Activated CD4-positive, CD25-positive, alpha-beta regulatory T cell (primary cell): ENCODE data around the gene HPSE2.
"Not testable (repeated sequence)": the region's sequence is repeated elsewhere in the genome, so short reads cannot be mapped to it uniquely, and the experiment has no call there.

Source experiments
- DNase-seq, 4 experiments: peaks; one replicate each; lab custom pipeline; 2025; lab: John Stamatoyannopoulos, UW

HPSE2 gene

GRCh38 chr10:99161165-99161564, 74.5 kb downstream of the HPSE2 start:
- no peak for DNase-seq

GRCh38 chr10:99143651-99144050, 92.0 kb downstream of the HPSE2 start:
- DNase-seq: no peak

- no peak for DNase-seq
Measured at GRCh38 chr10:99143011-99143410, 92.6 kb downstream of the HPSE2 start.

GRCh38 chr10:99132897-99133296, 102.8 kb downstream of the HPSE2 start:
- not testable (repeated sequence) for DNase-seq

- no peak for DNase-seq
Measured at GRCh38 chr10:99125879-99126278, 109.8 kb downstream of the HPSE2 start.

GRCh38 chr10:99124376-99124775, 111.3 kb downstream of the HPSE2 start:
- no peak for DNase-seq

GRCh38 chr10:99123851-99124250, 111.8 kb downstream of the HPSE2 start:
- DNase-seq: no peak

GRCh38 chr10:99123336-99123735, 112.3 kb downstream of the HPSE2 start:
- no peak for DNase-seq

GRCh38 chr10:99119258-99119748, 116.3 kb downstream of the HPSE2 start:
- DNase-seq: no peak

GRCh38 chr10:99115703-99116102, 119.9 kb downstream of the HPSE2 start:
- no peak for DNase-seq

- no peak for DNase-seq
Measured at GRCh38 chr10:99085358-99085757, 150.3 kb downstream of the HPSE2 start.

- DNase-seq: no peak
Measured at GRCh38 chr10:99084161-99084560, 151.5 kb downstream of the HPSE2 start.

GRCh38 chr10:99080275-99080945, 155.2 kb downstream of the HPSE2 start:
- no peak for DNase-seq

- no peak for DNase-seq
Measured at GRCh38 chr10:99062591-99062990, 173.1 kb downstream of the HPSE2 start.

GRCh38 chr10:99058762-99059161, 176.9 kb downstream of the HPSE2 start:
- no peak for DNase-seq

GRCh38 chr10:99057936-99058690, 177.5 kb downstream of the HPSE2 start:
- DNase-seq: no peak

GRCh38 chr10:99045671-99046070, 190.0 kb downstream of the HPSE2 start:
- DNase-seq: no peak

GRCh38 chr10:99042051-99042771, 193.4 kb downstream of the HPSE2 start:
- no peak for DNase-seq

GRCh38 chr10:99041468-99041867, 194.2 kb downstream of the HPSE2 start:
- no peak for DNase-seq

GRCh38 chr10:99013885-99014284, 221.8 kb downstream of the HPSE2 start:
- DNase-seq: no peak

GRCh38 chr10:99010286-99010685, 225.4 kb downstream of the HPSE2 start:
- DNase-seq: no peak

GRCh38 chr10:99008054-99008453, 227.6 kb downstream of the HPSE2 start:
- no peak for DNase-seq

GRCh38 chr10:99007457-99007856, 228.2 kb downstream of the HPSE2 start:
- DNase-seq: no peak
